ENCODE data around the gene CTNNA3. TPM values are rescaled to one million over a fixed set of nuclear protein-coding genes. Genes with fewer than 3 reads are reported as not detected.

The CTNNA3 gene
- total and polyA plus RNA-seq, 2 donors from 2014 or later: 0.45 to 0.72 TPM

GRCh38 chr10:67306588-67307205 is 389.3 kb downstream of the CTNNA3 start:
- H3K4me1 ChIP-seq (ENCODE audit: control insufficient read depth in 2 of 3, insufficient read depth in 2 of 3, low read depth in 1 of 3, low read length in 3 of 3): no peaks in the 10 kb centered on the region
- H3K27me3 ChIP-seq (ENCODE audit: control insufficient read depth, insufficient read depth, low read length): no peaks in the 10 kb centered on the region
- no peak overlapping the region for H3K4me3 ChIP-seq (ENCODE audit: low read length in 3 of 3)
- H3K27ac ChIP-seq (ENCODE audit: low read depth in 2 of 2, low read length in 2 of 2): no peak overlapping the region
- TF ChIP-seq, protein P1, sequence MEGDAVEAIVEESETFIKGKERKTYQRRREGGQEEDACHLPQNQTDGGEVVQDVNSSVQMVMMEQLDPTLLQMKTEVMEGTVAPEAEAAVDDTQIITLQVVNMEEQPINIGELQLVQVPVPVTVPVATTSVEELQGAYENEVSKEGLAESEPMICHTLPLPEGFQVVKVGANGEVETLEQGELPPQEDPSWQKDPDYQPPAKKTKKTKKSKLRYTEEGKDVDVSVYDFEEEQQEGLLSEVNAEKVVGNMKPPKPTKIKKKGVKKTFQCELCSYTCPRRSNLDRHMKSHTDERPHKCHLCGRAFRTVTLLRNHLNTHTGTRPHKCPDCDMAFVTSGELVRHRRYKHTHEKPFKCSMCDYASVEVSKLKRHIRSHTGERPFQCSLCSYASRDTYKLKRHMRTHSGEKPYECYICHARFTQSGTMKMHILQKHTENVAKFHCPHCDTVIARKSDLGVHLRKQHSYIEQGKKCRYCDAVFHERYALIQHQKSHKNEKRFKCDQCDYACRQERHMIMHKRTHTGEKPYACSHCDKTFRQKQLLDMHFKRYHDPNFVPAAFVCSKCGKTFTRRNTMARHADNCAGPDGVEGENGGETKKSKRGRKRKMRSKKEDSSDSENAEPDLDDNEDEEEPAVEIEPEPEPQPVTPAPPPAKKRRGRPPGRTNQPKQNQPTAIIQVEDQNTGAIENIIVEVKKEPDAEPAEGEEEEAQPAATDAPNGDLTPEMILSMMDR (IDR thresholded peaks at IDR 0.05; ENCODE audit: borderline replicate concordance, extremely low read depth, insufficient read depth): no peak
- no peaks in the 10 kb centered on the region for H3K36me3 ChIP-seq (ENCODE audit: control insufficient read depth in 2 of 3, insufficient read depth in 3 of 3, low read length in 3 of 3)
- FAIRE-seq (no peak), DNase-seq (peak in 2 of 5 donors; percentile 31 to 41)
- H3K9me3 ChIP-seq (ENCODE audit: control insufficient read depth in 2 of 3, insufficient read depth in 1 of 3, low read length in 3 of 3): no peaks in the 10 kb centered on the region
- H3K9ac ChIP-seq (ENCODE audit: low read length in 3 of 3): no peak overlapping the region
- intact Hi-C loops (cut with DNase I): no loop called here

- Histone ChIP-seq H3K9me3 (ENCODE audit: control insufficient read depth in 2 of 3, insufficient read depth in 1 of 3, low read length in 3 of 3) (no peaks in the 10 kb centered on the region), H3K4me1 (ENCODE audit: control insufficient read depth in 2 of 3, insufficient read depth in 2 of 3, low read depth in 1 of 3, low read length in 3 of 3) (no peaks in the 10 kb centered on the region), H3K36me3 (ENCODE audit: control insufficient read depth in 2 of 3, insufficient read depth in 3 of 3, low read length in 3 of 3) (no peaks in the 10 kb centered on the region), H3K27me3 (ENCODE audit: control insufficient read depth, insufficient read depth, low read length) (no peaks in the 10 kb centered on the region), H3K4me3 (ENCODE audit: low read length in 3 of 3) (no peak overlapping the region), H3K27ac (ENCODE audit: low read depth in 2 of 2, low read length in 2 of 2) (no peak overlapping the region), H3K9ac (ENCODE audit: low read length in 3 of 3) (no peak overlapping the region)
- TF ChIP-seq, protein P1 (IDR thresholded peaks at IDR 0.05; ENCODE audit: borderline replicate concordance, extremely low read depth, insufficient read depth): no peak
- FAIRE-seq (no peak), DNase-seq (no peak)
- intact Hi-C loops (cut with DNase I): no loop called here
Measured at GRCh38 chr10:67302701-67303100, 393.3 kb downstream of the CTNNA3 start.

- Histone ChIP-seq H3K27me3 (ENCODE audit: control insufficient read depth, insufficient read depth, low read length) (no peaks in the 10 kb centered on the region), H3K9ac (ENCODE audit: low read length in 3 of 3) (no peak overlapping the region), H3K4me1 (ENCODE audit: control insufficient read depth in 2 of 3, insufficient read depth in 2 of 3, low read depth in 1 of 3, low read length in 3 of 3) (no peaks in the 10 kb centered on the region), H3K9me3 (ENCODE audit: control insufficient read depth in 2 of 3, insufficient read depth in 1 of 3, low read length in 3 of 3) (no peaks in the 10 kb centered on the region), H3K4me3 (ENCODE audit: low read length in 3 of 3) (no peak overlapping the region), H3K36me3 (ENCODE audit: control insufficient read depth in 2 of 3, insufficient read depth in 3 of 3, low read length in 3 of 3) (no peaks in the 10 kb centered on the region), H3K27ac (ENCODE audit: low read depth in 2 of 2, low read length in 2 of 2) (no peak overlapping the region)
- DNase-seq (no peak), FAIRE-seq (no peak)
- TF ChIP-seq, protein P1 (IDR thresholded peaks at IDR 0.05; ENCODE audit: borderline replicate concordance, extremely low read depth, insufficient read depth): no peak
- intact Hi-C loops (cut with DNase I): no loop called here
Measured at GRCh38 chr10:67299761-67300160, 396.2 kb downstream of the CTNNA3 start.

All from kidney (tissue), 14 donors.